Subcutaneous adipose tissue (tissue), 4 donors: Measurements from ENCODE around the gene OR7C1. TPM values are rescaled to one million over a fixed set of nuclear protein-coding genes. Genes with fewer than 3 reads are reported as not detected.

Experiments
- CTCF ChIP-seq: fragments of 450-650 bp; IDR thresholded peaks from one replicate; pipeline ENCODE4 v1.5.1; 2016; ENCODE audit warnings: low read depth, mild to moderate bottlenecking, control low read depth, antibody characterized with exemption, moderate library complexity
- total RNA-seq, 4 donors: library from RNA; depleted of rRNA; stranded (reverse); fragments of >200 nt; gene quantifications; one replicate each; pipeline ENCODE4 v1.1.0, GENCODE V29; 2016

Gene OR7C1
- total RNA-seq, 4 donors from 2014 or later: not detected

- TF ChIP-seq CTCF: no peak
Observed at GRCh38 chr19:14837391-14837790, 2.4 kb upstream of the OR7C1 start.

- TF ChIP-seq CTCF: no peak
Observed at GRCh38 chr19:14830702-14831101, 4.3 kb downstream of the OR7C1 start.

GRCh38 chr19:14826006-14826405 lies 9.0 kb downstream of the OR7C1 start:
- TF ChIP-seq CTCF: no peak

- no peak for TF ChIP-seq CTCF
Observed at GRCh38 chr19:14821937-14822336, 13.0 kb downstream of the OR7C1 start.

GRCh38 chr19:14818588-14818987 lies 16.4 kb downstream of the OR7C1 start:
- no peak for TF ChIP-seq CTCF

- TF ChIP-seq CTCF: no peak
Observed at GRCh38 chr19:14817052-14817451, 17.9 kb downstream of the OR7C1 start.

GRCh38 chr19:14814982-14815652 lies 19.9 kb downstream of the OR7C1 start:
- no peak for TF ChIP-seq CTCF
